ENCODE results near the gene SH3RF3. TPM values are rescaled to one million over a fixed set of nuclear protein-coding genes. Genes with fewer than 3 reads are reported as not detected.
"Not testable (repeated sequence)": the region's sequence is repeated elsewhere in the genome, so short reads cannot be mapped to it uniquely, and the experiment has no call there.

SH3RF3 gene
- total RNA-seq, 2 donors from 2014 or later, result 37.4 to 61.7 TPM

- no peak for ATAC-seq (ENCODE audit: insufficient number of reproducible peaks, low FRiP score, low read depth)
- H3K36me3 ChIP-seq, result no peaks in the 10 kb centered on the region
Observed at GRCh38 chr2:109218792-109219126, 89.8 kb downstream of the SH3RF3 start.

GRCh38 chr2:109220860-109221259 is 91.9 kb downstream of the SH3RF3 start:
- Histone ChIP-seq H3K9me3 (no peaks in the 10 kb centered on the region), H3K27ac (no peak overlapping the region), H3K36me3 (no peaks in the 10 kb centered on the region), H3K27me3 (replicated peaks; ENCODE audit: insufficient read depth) (no peaks in the 10 kb centered on the region), H3K4me1 (ENCODE audit: control insufficient read depth in 1 of 2, low read depth in 2 of 2) (peaks cover 24 to 27% of the 10 kb centered on the region in 2 donors), H3K4me3 (no peak overlapping the region)
- TF ChIP-seq CTCF (IDR thresholded peaks at IDR 0.05), result no peak
- ATAC-seq (ENCODE audit: insufficient number of reproducible peaks, low FRiP score, low read depth) (no peak), DNase-seq (ENCODE audit: low spot score) (no peak)

More at GRCh38 chr2:109218792-109219126, 89.8 kb downstream of the SH3RF3 start:
- H3K27ac ChIP-seq, result peak overlapping the region; percentile 64 to 69
- TF ChIP-seq CTCF (IDR thresholded peaks at IDR 0.05), result no peak
- no peak for DNase-seq (ENCODE audit: low spot score)
- H3K27me3 ChIP-seq (replicated peaks; ENCODE audit: insufficient read depth), result no peaks in the 10 kb centered on the region
- H3K4me1 ChIP-seq (ENCODE audit: control insufficient read depth in 1 of 2, low read depth in 2 of 2), result peaks cover 21 to 44% of the 10 kb centered on the region in 2 donors
- H3K9me3 ChIP-seq, result no peaks in the 10 kb centered on the region
- peak overlapping the region; percentile 21 for H3K4me3 ChIP-seq

- H3K4me3 ChIP-seq; H3K9me3 ChIP-seq; H3K27me3 ChIP-seq (replicated peaks; ENCODE audit: insufficient read depth); ATAC-seq (ENCODE audit: insufficient number of reproducible peaks, low FRiP score, low read depth); DNase-seq (ENCODE audit: low spot score); H3K27ac ChIP-seq; H3K36me3 ChIP-seq: not testable (repeated sequence)
- H3K4me1 ChIP-seq (ENCODE audit: control insufficient read depth in 1 of 2, low read depth in 2 of 2), result peaks cover 27 to 32% of the 10 kb centered on the region in 2 donors
Observed at GRCh38 chr2:109221316-109221715, 92.3 kb downstream of the SH3RF3 start.

- H3K4me1 ChIP-seq (ENCODE audit: control insufficient read depth in 1 of 2, low read depth in 2 of 2), result peaks cover 27 to 35% of the 10 kb centered on the region in 2 donors
- DNase-seq (ENCODE audit: low spot score), result no peak
- no peak overlapping the region for H3K27ac ChIP-seq
- H3K4me3 ChIP-seq, result no peak overlapping the region
- H3K27me3 ChIP-seq (replicated peaks; ENCODE audit: insufficient read depth), result no peaks in the 10 kb centered on the region
- ATAC-seq (ENCODE audit: insufficient number of reproducible peaks, low FRiP score, low read depth), result no peak
- no peaks in the 10 kb centered on the region for H3K36me3 ChIP-seq
- no peaks in the 10 kb centered on the region for H3K9me3 ChIP-seq
- no peak for TF ChIP-seq CTCF (IDR thresholded peaks at IDR 0.05)
Observed at GRCh38 chr2:109222422-109222821, 93.4 kb downstream of the SH3RF3 start.

GRCh38 chr2:109222825-109223471 is 93.9 kb downstream of the SH3RF3 start:
- no peak for ATAC-seq (ENCODE audit: insufficient number of reproducible peaks, low FRiP score, low read depth)
- peaks cover 23 to 30% of the 10 kb centered on the region in 2 donors for H3K4me1 ChIP-seq (ENCODE audit: control insufficient read depth in 1 of 2, low read depth in 2 of 2)

More at GRCh38 chr2:109222825-109223471, 93.9 kb downstream of the SH3RF3 start:
- Histone ChIP-seq H3K4me3 (no peak overlapping the region), H3K27me3 (replicated peaks; ENCODE audit: insufficient read depth) (no peaks in the 10 kb centered on the region), H3K9me3 (no peaks in the 10 kb centered on the region), H3K36me3 (no peaks in the 10 kb centered on the region), H3K27ac (no peak overlapping the region)
- TF ChIP-seq CTCF (IDR thresholded peaks at IDR 0.05), result no peak
- DNase-seq (ENCODE audit: low spot score), result no peak

Data from thoracic aorta (tissue), 2 donors.